Activated naive CD4-positive, alpha-beta T cell treated with anti-CD3 and anti-CD28 coated beads, Interleukin-2, amount 50 U/mL, for 16 hours (primary cell): ENCODE results near the gene PTPRN2.
"Not testable (repeated sequence)": the region's sequence is repeated elsewhere in the genome, so short reads cannot be mapped to it uniquely, and the experiment has no call there.

Experiments used
- DNase-seq: peaks from one replicate; pipeline ENCODE4 v3.0.0-alpha.2; 2020

Gene PTPRN2

GRCh38 chr7:157752832-157753291, 834.8 kb downstream of the PTPRN2 start:
- no peak for DNase-seq

DNA sequence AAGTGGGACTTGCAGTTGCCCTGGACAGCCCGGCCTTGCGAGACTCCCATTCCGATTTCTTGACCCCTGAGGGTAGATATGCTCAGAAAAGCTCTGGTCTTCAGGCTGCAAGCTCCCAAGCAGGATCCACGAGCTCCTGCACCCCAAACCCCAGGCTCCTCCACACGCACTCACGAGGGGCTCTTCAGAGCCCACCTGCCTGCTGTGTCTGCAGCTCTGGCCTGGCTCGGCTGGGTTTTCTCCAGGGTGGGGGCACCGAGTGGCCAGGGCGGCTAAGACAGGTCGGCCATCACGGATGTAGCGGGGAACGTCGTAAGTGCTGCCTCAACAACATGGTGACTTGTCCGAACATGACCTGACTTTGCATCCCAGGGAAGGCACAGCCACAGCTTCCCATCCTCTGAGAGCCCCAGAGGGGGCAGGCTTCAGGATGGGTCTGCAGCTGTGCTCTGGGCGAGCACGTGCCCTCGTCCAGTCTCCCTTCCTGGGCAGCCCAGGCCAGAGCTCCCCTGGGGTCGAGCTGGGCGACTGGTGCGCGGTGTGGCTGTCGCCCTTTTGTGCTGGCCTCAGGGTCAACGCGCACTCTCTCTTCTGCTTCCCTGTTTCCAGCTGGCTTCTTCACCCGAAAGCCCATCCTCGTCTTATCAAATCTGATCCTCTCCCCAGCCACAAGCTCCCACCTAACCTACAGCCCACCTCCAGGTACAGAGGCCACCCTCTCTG, 835.5 kb downstream of the PTPRN2 start:
- DNase-seq: no peak

- DNase-seq: no peak
Measured at GRCh38 chr7:157751406-157751805, 836.2 kb downstream of the PTPRN2 start.

- no peak for DNase-seq
Measured at GRCh38 chr7:157750291-157750690, 837.3 kb downstream of the PTPRN2 start.

DNA sequence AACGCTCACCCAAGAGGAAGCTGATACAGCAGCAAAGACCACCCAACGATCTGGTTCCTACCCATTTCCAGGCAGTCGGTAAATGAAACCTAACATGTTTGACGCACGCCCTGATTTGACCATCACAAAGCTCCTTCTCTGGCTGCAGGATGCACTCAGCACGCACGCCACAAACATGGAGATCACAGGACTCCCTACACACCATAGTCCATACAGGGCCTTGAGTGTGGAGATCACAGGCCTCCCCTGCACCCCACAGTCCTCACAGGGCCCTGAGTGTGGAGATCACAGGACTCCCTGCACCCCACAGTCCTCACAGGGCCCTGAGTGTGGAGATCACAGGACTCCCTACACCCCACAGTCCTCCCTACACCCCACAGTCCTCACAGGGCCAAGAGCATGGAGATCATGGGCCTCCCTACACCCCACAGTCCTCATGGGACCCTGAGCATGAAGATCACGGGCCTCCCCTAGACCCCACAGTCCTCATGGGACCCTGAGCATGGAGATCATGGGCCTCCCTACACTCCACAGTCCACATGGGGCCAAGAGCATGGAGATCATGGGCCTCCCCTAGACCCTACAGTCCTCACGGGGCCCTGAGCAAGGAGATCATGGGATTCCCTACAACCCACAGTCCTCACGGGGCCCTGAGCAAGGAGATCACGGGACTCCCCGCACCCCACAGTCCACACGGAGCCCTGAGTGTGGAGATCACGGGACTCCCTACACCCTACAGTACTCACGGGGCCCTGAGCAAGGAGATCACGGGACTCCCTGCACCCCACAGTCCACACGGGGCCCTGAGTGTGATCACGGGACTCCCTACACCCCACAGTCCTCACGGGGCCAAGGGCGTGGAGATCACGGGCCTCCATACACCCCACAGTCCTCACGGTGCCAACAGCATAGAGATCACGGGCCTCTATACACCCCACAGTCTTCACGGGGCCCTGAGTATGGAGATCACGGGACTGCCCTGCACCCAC, 841.6 kb downstream of the PTPRN2 start:
- DNase-seq: no peak

DNA sequence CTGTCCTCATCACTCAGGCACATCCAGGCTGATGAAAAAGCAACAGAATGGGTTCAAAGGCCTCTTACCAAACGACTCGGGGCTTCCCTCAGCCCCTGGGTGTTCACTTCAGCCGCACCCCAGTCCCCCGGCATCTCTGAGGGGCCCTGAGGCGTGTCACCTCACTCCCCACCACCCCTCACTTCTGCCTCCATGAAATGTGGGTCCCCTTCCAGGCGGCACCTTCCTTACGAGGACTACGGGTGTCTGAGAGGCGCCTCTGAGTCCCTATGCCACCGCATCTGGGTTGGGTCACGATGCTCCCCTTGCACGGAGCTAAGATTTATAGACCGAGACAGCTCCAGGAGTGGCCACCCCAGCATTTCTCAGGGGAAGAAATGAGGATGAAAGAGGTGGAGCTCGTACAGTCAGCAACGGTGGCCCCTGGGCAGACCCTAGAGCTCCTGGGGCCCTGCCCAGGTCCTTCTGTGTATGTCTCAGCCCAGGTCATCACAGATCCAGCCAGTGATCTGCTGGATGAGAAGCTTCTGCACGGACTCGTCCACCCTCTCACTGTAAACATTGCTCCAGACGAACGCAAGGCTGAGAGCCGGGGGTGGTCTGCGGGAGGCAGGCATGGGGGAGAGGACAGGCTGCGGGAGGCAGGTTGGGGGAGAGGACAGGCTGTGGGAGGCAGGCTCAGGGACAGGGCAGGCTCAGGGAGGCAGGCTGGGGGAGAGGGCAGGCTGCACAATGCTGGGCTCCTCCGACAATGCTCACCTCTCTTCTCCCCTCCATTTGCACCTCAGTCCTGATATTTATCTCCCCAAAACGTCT, 842.6 kb downstream of the PTPRN2 start:
- no peak for DNase-seq

GRCh38 chr7:157743781-157744525, 843.7 kb downstream of the PTPRN2 start:
- DNase-seq: no peak

DNA sequence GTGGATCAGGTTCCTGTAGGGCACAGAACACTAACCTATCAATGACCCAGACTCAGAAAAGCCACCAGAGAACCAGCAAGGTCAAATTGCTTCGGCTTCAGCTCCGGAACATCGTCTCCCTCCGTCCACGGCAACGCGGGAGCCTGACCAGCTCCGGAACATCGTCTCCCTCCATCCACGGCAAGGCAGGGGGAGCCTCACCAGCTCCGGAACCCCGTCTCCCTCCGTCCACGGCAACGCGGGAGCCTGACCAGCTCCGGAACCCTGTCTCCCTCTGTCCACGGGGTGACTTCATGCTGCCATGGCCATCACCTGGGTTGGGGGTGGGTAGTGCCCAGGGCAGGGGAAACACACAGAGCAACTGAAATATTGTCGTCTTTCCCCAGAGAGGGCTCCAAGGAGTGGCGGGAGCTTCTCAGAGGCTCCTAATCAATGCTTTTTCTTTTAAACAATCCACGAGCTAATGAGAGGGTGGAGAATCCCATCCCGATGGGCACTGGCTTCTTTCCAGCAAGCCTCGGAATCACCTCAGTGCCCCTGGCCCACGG, 847.3 kb downstream of the PTPRN2 start:
- no peak for DNase-seq

- DNase-seq: no peak
Measured at GRCh38 chr7:157739650-157740049, 848.0 kb downstream of the PTPRN2 start.

DNA sequence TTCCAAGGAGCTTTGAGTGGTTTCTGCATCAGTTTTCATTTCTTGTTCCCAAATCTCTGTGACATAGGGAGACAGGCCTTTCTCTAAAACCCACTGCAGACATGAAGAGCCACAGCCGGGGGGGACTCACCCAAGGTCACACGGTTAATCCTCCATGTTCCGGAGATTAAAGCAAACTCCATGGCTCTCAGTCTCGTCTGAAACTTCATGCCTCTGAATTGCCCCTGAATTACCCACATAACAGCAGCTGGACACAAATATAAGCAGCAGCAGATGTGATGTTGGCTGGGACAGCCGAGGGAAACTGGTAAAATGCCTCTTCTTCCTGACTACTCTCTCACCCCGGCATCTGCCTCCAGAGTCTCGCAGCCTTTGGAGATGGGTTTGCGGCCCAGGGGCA, 848.6 kb downstream of the PTPRN2 start:
- no peak for DNase-seq

- DNase-seq: no peak
Measured at GRCh38 chr7:157738066-157738460, 849.6 kb downstream of the PTPRN2 start.

- DNase-seq: no peak
Measured at GRCh38 chr7:157737151-157738065, 850.2 kb downstream of the PTPRN2 start.

- no peak for DNase-seq
Measured at GRCh38 chr7:157736341-157736740, 851.3 kb downstream of the PTPRN2 start.

DNA sequence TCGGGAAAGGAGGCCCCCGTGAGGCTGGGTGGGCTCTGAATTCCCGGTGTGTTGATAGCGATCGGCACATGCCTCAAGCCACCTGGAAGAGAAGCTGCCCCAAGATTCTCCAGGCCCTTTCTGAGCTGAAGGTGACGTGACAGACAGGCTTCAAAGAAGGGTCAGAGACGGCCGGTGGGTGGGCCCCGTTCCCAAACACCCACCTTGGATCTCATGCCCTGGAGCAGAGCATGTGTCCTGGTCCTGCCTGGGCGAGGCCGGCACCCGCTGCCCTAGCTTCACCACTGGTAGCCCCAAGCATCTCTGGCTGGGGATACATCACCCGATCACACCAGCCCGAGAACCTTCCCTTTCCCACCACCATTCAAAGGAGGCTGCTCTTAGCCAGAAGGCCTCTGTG, 851.8 kb downstream of the PTPRN2 start:
- DNase-seq: no peak

- no peak for DNase-seq
Measured at GRCh38 chr7:157734676-157735640, 852.7 kb downstream of the PTPRN2 start.

DNA sequence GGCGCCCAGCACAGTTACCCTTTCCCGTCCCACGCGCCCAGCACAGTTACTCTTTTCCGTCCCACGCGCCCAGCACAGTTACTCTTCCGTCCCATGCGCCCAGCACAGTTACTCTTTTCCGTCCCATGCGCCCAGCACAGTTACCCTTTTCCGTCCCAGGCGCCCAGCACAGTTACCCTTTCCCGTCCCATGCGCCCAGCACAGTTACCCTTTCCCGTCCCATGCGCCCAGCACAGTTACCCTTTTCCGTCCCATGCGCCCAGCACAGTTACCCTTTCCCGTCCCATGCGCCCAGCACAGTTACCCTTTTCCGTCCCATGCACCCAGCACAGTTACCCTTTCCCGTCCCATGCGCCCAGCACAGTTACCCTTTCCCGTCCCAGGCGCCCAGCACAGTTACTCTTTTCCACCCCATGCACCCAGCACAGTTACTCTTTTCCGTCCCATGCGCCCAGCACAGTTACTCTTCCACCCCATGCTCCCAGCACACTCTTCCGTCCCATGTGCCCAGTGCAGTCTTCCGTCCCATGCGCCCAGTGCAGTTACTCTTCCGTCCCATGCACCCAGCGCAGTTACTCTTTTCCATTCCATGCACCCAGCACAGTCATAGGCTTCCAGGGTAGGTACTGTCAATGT, 853.7 kb downstream of the PTPRN2 start:
- not testable (repeated sequence) for DNase-seq

DNA sequence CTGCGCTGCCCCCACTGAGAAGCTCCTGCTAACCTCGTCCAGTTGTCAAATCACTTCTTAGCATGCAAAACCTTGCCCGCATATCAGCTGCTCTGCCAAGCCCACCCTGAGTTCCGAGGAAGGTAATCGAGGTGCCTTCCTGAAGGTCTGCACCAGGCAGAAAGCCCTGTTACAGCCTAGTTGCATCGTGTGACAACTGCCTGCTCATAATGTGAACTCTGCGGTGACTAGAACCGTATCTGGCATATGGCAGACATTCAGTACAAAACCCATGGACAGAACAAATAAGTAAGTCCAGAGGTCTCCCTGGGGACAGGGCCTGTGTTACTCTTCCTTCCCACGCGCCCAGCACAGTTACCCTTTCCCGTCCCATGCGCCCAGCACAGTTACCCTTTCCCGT, 856.5 kb downstream of the PTPRN2 start:
- no peak for DNase-seq

DNA sequence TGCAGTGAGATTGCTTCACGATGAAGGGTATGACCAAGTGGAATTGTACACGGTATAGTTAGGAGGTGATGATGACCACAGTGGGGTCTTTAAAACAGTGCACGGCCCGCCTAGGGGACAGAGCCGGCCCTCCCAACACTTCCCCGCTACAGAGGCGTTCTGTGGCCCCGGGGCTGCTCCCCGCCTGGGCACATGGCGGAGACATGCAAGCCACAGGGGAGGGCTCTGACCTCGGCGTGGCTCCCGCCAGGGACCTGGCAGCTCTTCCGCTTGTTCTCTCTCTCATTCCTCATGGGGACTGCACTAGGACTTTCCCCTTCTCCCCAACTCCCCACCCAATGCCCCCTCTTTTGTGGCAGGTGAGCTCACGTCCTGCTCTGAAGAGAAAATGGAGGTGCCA, 857.0 kb downstream of the PTPRN2 start:
- no peak for DNase-seq

DNA sequence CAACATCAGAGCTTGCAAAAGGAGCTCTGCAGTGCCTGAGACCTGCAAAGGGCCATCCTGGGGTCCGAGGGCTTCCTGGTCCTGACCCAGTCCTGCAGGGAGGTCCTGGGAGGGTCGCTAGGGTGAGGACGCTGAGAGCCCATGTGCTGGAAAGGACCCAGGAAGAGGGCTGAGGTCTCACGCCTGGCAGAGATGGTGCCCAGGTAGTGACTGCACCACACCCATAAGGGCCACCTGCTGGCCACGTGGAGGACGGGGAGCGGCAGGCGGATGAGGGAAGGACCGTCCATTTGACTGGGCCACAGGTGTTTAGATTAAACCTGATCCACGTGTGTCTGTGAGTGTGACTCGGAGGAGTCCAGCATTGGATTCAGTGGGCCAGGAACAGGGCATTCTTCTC, 858.1 kb downstream of the PTPRN2 start:
- DNase-seq: no peak
